ENCODE results near the gene PLXDC2.

GRCh38 chr10:20089879-20090278 lies 273.6 kb downstream of the PLXDC2 start:
- TF ChIP-seq, protein P1, sequence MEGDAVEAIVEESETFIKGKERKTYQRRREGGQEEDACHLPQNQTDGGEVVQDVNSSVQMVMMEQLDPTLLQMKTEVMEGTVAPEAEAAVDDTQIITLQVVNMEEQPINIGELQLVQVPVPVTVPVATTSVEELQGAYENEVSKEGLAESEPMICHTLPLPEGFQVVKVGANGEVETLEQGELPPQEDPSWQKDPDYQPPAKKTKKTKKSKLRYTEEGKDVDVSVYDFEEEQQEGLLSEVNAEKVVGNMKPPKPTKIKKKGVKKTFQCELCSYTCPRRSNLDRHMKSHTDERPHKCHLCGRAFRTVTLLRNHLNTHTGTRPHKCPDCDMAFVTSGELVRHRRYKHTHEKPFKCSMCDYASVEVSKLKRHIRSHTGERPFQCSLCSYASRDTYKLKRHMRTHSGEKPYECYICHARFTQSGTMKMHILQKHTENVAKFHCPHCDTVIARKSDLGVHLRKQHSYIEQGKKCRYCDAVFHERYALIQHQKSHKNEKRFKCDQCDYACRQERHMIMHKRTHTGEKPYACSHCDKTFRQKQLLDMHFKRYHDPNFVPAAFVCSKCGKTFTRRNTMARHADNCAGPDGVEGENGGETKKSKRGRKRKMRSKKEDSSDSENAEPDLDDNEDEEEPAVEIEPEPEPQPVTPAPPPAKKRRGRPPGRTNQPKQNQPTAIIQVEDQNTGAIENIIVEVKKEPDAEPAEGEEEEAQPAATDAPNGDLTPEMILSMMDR (IDR thresholded peaks at IDR 0.05; ENCODE audit: borderline replicate concordance, extremely low read depth, low read length, poor library complexity, severe bottlenecking) = no peak
- no peak for TF ChIP-seq EZH2 (IDR thresholded peaks at IDR 0.05; ENCODE audit: borderline replicate concordance, low read depth, low read length, severe bottlenecking)

Data from DND-41 (cell line).